Activated CD8-positive, alpha-beta memory T cell treated with anti-CD3 and anti-CD28 coated beads, Interleukin-2, amount 10 ng/mL, durations not matched to agents 7 days and 5 days (primary cell): ENCODE measurements around the gene C11orf91. TPM values are rescaled to one million over a fixed set of nuclear protein-coding genes. Genes with fewer than 3 reads are reported as not detected.
"Not testable (repeated sequence)": the region's sequence is repeated elsewhere in the genome, so short reads cannot be mapped to it uniquely, and the experiment has no call there.

Experiments used
- ATAC-seq: fragments of 150-1000 bp; cut with Tn5 transposase; one replicate; pipeline ENCODE4 v1.10.0; 2021; ENCODE audit warnings: moderate library complexity
- CTCF ChIA-PET: fragments of 350-600 bp; sonication (Branson Sonifier 250); formaldehyde crosslinking; loops from one replicate; lab custom pipeline; 2021; ENCODE audit warnings: antibody characterized with exemption; lab: Charles Lee
- DNase-seq: peaks from one replicate; pipeline ENCODE4 v3.0.0-alpha.2; 2020
- H3K27ac Mint-ChIP-seq: one replicate; pipeline ENCODE4 v1.8.0; 2021; ENCODE audit warnings: mild to moderate bottlenecking, mixed read lengths
- H3K27me3 Mint-ChIP-seq: one replicate; pipeline ENCODE4 v1.8.0; 2021; ENCODE audit warnings: mixed read lengths
- H3K36me3 Mint-ChIP-seq: one replicate; pipeline ENCODE4 v1.8.0; 2021; ENCODE audit warnings: mild to moderate bottlenecking, mixed read lengths
- H3K4me1 Mint-ChIP-seq: one replicate; pipeline ENCODE4 v1.8.0; 2021; ENCODE audit warnings: mixed read lengths
- H3K4me3 Mint-ChIP-seq: one replicate; pipeline ENCODE4 v1.8.0; 2021; ENCODE audit warnings: mild to moderate bottlenecking, moderate library complexity, mixed read lengths
- H3K9me3 Mint-ChIP-seq: one replicate; pipeline ENCODE4 v1.8.0; 2022; ENCODE audit warnings: low read depth, mixed read lengths
- total RNA-seq, 2 experiments: library from RNA; stranded (reverse); gene quantifications; one replicate each; pipeline ENCODE4 v1.2.3, GENCODE V29; 2021

C11orf91 gene
- total RNA-seq, 2 experiments from 2014 or later = not detected

DNA sequence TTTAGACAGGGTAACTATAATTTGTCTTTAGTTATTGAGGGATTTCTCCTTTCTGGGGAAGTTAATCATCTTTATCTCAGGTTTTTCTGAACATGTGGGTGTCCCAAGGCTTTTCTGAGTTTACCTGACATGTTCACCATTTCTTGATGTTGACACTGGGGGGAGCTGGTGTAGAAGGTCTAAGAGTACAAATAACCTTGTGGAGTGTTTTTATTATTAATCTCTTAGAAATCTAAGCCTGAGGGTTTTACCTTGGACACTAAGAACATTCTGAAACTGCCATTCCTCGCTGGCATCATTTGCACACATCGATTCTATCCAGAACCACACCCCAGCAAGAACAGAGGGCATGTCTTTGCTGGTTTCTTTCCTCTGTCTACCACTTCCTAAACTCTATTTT is 15.6 kb upstream of the C11orf91 start:
- Mint-ChIP-seq H3K27ac (no peak overlapping the region), H3K4me1 (peaks cover 11% of the 10 kb centered on the region), H3K4me3 (no peak overlapping the region), H3K36me3 (peaks cover 7% of the 10 kb centered on the region), H3K9me3 (no peaks in the 10 kb centered on the region), H3K27me3 (no peaks in the 10 kb centered on the region)
- CTCF ChIA-PET = interaction anchor here (0.6 to 2.9 kb wide), 10 partner anchors 10 to 125 kb away, joined by 3 to 25 read pairs (median 5); no protein-coding TSS in a partner anchor
- ATAC-seq = no peak
- DNase-seq = no peak

DNA sequence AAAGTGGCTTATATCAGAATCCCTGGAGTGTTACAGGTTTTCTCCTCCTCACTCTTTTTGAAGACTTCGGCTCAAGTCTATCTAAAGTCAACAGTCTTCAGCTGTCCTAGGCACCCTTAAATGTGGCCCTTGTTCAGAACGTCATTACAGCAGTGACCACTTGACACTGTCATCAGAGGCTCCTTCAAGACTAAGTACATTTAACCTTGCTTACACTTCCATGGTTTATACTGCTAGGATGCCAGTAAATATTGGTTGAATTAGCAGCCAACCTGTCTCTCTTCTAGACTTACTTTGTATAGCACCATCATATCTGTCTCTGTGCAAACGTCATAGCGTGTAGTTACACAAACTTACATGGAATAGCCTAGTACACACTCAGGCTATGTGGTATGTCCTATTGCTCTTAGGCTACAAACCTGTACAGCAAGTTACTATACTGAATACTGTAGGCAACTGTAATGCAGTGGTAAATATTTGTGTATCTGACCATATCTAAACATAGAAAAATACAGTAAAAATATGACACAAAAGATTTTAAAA is 13.3 kb upstream of the C11orf91 start:
- no peak for ATAC-seq
- H3K36me3 Mint-ChIP-seq = peaks cover 1% of the 10 kb centered on the region
- no peak overlapping the region for H3K27ac Mint-ChIP-seq
- no peaks in the 10 kb centered on the region for H3K27me3 Mint-ChIP-seq
- no peak for DNase-seq
- no peaks in the 10 kb centered on the region for H3K4me1 Mint-ChIP-seq
- H3K4me3 Mint-ChIP-seq = no peak overlapping the region
- CTCF ChIA-PET = interaction anchor here (0.8 to 1.2 kb wide), 3 partner anchors 21 to 283 kb away, joined by 3 to 5 read pairs (median 3); no protein-coding TSS in a partner anchor
- no peaks in the 10 kb centered on the region for H3K9me3 Mint-ChIP-seq

DNA sequence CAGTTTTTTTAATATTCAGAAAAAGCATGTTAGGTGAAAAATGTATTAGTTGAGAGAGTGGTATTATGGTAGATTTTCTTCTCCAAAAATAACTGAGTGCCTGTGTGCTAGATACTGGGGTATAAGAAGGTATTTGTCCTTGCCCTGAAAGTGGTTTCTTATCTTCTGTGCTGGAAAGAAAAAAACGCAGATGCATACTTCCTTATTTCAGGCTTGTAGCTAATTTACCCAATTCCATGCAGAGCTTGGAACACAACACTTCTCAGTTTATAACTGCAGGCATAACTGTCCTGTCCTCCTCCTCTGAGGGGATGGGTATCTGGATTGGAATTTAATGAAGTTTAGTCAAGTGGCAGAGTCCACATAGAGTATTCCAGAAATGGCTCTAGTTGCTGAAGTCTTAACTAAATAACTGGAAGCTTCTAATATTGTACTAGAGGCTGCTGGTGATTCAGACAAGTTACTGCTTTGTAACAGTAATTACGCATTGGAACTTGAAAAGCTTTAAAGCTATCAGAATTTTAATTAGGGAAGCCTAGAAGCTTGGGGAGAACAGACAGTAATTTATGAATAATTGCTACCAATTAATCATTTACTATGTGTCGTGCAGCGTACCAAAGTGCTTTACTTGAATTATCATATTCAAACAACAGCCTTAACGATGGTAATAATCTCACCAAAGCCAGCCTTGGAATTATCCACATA is 12.7 kb upstream of the C11orf91 start:
- ATAC-seq = no peak
- Mint-ChIP-seq H3K4me1 (no peaks in the 10 kb centered on the region), H3K9me3 (no peaks in the 10 kb centered on the region), H3K36me3 (peaks cover 4% of the 10 kb centered on the region), H3K4me3 (no peak overlapping the region), H3K27me3 (no peaks in the 10 kb centered on the region), H3K27ac (no peak overlapping the region)
- CTCF ChIA-PET = no interaction called here
- no peak for DNase-seq

DNA sequence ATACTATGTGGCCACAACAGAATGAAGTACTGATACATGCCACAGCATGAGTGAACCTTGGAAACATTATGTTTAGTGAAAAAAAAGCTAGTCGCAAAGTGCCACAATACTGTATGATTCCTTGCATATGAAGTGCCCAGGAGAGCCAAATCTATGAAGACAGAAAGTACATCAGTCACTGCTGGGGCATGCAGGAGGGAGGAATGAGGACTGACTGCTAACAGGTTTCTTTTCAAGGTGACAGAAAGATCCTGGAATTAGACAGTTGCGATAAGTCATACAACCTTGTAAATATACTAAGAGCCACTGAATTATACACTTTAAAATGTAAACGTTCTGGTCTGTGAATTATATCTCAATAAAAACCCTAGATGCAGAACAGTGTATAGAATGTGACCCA is 11.8 kb upstream of the C11orf91 start:
- no peak for ATAC-seq
- Mint-ChIP-seq H3K4me3 (no peak overlapping the region), H3K9me3 (no peaks in the 10 kb centered on the region), H3K4me1 (no peaks in the 10 kb centered on the region), H3K27me3 (no peaks in the 10 kb centered on the region), H3K27ac (no peak overlapping the region), H3K36me3 (peaks cover 4% of the 10 kb centered on the region)
- DNase-seq = no peak
- CTCF ChIA-PET = no interaction called here

DNA sequence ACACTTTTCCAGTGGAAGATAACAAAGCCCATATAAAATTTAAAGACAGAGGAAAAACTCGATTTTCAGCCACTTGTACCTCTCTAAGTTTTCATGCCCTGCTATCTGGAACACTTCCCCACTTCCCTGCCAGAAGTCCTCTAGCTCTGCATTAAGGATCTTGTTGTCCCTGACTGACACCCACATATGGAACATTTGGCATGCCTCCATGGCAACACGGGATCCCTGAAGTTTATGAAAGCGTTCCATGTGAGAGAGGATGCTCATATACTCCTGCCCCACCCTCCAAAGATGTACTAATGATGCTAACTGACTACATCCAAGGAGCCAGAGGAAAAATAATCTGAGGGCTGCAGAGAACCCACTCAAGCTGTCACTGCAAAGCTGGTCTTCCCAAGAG is 8.8 kb upstream of the C11orf91 start:
- ATAC-seq = no peak
- H3K36me3 Mint-ChIP-seq = peaks cover 4% of the 10 kb centered on the region

DNA sequence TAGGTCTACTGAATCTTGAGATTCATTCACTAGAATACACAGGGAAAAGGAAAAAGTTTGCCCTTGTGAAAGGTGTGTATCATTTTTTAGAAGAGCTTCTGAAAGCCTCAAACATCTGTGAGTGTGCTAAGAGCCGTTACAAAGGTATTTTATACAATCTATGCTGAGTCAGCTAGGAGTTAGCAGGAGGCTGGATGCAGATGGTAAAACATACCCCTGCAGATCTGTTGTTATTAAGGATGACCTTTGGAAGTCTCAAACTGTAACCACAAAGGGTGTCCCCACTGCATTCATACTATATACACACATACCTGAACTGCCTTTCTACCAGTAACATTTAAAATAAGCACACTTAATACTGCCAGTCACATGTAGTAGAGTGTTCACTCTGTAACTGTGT is 8.4 kb upstream of the C11orf91 start:
- Mint-ChIP-seq H3K27me3 (no peaks in the 10 kb centered on the region), H3K9me3 (no peaks in the 10 kb centered on the region), H3K36me3 (peaks cover 4% of the 10 kb centered on the region), H3K27ac (no peak overlapping the region), H3K4me3 (no peak overlapping the region), H3K4me1 (peaks cover 11% of the 10 kb centered on the region)
- CTCF ChIA-PET = interaction anchor here (0.8 kb wide), 1 partner anchor 288 kb away, joined by 3 read pairs; no protein-coding TSS in a partner anchor
- no peak for ATAC-seq
- no peak for DNase-seq

More for the DNA sequence above, 8.8 kb upstream of the C11orf91 start:
- no peak for DNase-seq
- Mint-ChIP-seq H3K27ac (no peak overlapping the region), H3K9me3 (no peaks in the 10 kb centered on the region), H3K4me3 (no peak overlapping the region), H3K4me1 (peaks cover 11% of the 10 kb centered on the region), H3K27me3 (no peaks in the 10 kb centered on the region)
- CTCF ChIA-PET = interaction anchor here (0.8 kb wide), 1 partner anchor 287 kb away, joined by 3 read pairs; no protein-coding TSS in a partner anchor

DNA sequence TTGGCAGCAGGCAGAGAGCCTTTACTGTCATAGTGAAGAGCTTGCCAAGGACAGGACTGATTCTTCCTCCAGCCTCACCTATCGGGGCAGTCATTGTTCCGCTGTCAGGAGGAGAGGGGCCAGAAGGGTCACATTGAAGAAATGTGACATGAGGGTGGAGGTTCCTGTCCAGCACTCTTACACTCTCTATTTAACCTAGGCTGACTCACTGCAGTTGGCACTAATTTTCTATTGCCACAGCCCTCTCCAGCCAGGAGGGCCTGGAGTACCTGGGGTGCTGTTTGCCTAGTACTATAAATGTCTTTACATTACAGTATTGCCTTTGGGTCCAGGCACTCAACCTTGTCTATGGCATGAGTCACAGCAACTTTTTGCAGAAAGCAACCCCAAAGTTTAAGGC is 7.2 kb upstream of the C11orf91 start:
- ATAC-seq, H3K27me3 Mint-ChIP-seq, H3K36me3 Mint-ChIP-seq, H3K27ac Mint-ChIP-seq, H3K4me3 Mint-ChIP-seq, DNase-seq, H3K9me3 Mint-ChIP-seq: not testable (repeated sequence)
- H3K4me1 Mint-ChIP-seq = peaks cover 11% of the 10 kb centered on the region
- CTCF ChIA-PET = interaction anchor here (1.2 to 3.4 kb wide), 2 partner anchors 9 to 25 kb away, joined by 3 to 14 read pairs; no protein-coding TSS in a partner anchor

DNA sequence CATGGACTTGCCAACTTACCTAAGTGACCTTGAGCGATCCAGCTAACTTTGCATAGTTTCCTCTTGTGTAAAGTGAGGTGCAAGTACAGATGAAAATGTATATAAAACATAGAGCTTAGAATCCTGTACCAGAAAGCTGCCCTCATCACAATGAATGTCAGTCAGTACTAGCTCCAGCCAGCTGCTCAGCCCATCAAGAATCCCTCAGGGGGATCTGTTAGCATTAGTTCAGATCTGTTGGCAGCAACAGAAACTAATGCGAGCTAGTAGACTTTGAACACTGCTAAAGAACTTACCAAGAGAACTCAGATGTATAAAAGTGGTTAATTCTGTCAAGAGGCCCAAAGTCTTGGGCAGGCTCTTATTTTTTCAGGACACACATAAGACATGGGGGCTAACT is 6.3 kb upstream of the C11orf91 start:
- CTCF ChIA-PET = interaction anchor here (0.9 to 3.4 kb wide), 4 partner anchors 10 to 281 kb away, joined by 3 to 14 read pairs (median 4); no protein-coding TSS in a partner anchor
- Mint-ChIP-seq H3K27ac (no peak overlapping the region), H3K4me3 (no peak overlapping the region)

DNA sequence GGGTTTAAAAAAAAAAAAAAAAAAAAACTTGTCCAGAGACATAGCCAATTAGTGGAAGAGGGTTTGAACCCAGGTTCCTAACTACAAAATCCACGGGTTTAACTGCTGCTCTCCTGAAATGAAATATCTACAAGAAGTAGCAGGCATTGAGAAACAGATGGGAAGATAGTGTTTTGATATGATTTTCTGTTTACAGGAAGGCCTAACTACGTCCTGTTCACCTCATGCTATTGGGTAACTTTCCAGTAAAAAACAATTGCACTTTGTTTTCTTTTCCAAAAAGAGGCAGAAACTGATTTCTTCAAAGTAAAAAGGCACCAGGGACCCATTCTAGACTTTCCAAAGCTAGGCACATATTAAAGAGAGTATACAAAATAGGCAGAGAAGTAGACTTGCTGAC is 5.9 kb upstream of the C11orf91 start:
- H3K36me3 Mint-ChIP-seq = peaks cover 4% of the 10 kb centered on the region
- no peak overlapping the region for H3K27ac Mint-ChIP-seq
- ATAC-seq (no peak), DNase-seq (no peak)
- H3K4me1 Mint-ChIP-seq = peaks cover 12% of the 10 kb centered on the region
- peaks cover 4% of the 10 kb centered on the region for H3K27me3 Mint-ChIP-seq
- CTCF ChIA-PET = interaction anchor here (0.9 to 3.4 kb wide), 4 partner anchors 10 to 281 kb away, joined by 3 to 14 read pairs (median 4); no protein-coding TSS in a partner anchor
- no peak overlapping the region for H3K4me3 Mint-ChIP-seq
- H3K9me3 Mint-ChIP-seq = no peaks in the 10 kb centered on the region

More for the DNA sequence above, 6.3 kb upstream of the C11orf91 start:
- Mint-ChIP-seq H3K36me3 (peaks cover 4% of the 10 kb centered on the region), H3K9me3 (no peaks in the 10 kb centered on the region), H3K4me1 (peaks cover 11% of the 10 kb centered on the region), H3K27me3 (peaks cover 2% of the 10 kb centered on the region)
- DNase-seq (no peak), ATAC-seq (no peak)

DNA sequence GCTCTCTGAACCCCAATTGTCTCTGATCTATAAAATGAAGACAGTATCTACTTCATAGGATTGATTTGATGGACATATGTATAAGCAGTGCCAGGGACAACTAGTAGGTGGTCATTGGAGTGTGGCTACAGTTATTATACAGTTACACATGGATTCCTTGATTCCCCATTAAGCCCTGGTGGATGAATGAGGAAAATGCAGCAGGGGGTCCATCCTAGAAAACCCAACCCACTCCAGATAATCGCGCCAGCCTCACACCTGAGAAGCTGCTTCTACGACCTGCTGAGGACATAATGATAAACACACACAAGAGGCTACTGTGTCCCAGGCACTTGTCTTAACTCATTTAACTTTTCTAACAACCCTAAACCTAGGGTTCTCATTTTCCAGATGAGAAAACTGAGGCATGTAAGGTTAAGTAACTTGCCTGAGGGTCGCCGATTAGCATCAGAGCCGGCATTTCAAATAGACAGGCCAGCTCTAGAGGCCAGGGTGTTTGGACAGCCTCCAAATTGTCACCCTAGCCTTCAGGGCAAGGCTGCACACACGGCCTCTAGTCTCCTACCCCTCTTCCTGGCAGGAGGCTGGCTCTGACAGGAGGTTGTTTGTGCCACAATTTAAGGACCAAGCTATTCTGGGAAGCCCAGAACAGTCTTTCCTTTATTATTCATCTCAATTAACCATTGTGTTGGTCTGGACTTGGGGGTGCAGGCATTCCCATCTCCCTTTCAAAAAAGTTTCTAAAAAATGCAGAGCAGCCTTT is 3.8 kb upstream of the C11orf91 start:
- no peak for ATAC-seq
- Mint-ChIP-seq H3K27me3 (peaks cover 7% of the 10 kb centered on the region), H3K4me3 (no peak overlapping the region)

DNA sequence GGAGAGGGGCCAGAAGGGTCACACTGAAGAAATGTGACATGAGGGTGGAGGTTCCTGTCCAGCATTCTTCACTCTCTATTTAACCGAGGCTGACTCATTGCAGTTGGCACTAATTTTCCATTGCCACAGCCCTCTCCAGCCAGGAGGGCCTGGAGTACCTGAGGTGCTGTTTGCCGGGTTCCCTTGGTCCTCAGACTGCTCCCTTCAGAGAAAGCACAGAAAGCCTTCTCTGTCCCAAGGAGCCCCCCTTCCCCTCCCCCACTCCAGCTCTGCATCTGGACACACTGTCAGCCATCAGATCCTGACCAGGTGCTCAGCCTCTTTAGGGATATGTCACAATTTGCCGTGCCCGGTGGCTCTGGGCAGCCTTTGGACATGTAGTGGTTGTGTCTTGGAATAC is 3.2 kb upstream of the C11orf91 start:
- no peak for DNase-seq
- Mint-ChIP-seq H3K36me3 (peaks cover 2% of the 10 kb centered on the region), H3K4me3 (no peak overlapping the region), H3K9me3 (no peaks in the 10 kb centered on the region), H3K27ac (no peak overlapping the region), H3K4me1 (peaks cover 24% of the 10 kb centered on the region), H3K27me3 (peaks cover 10% of the 10 kb centered on the region)
- ATAC-seq = no peak
- CTCF ChIA-PET = no interaction called here

More for the DNA sequence above, 3.8 kb upstream of the C11orf91 start:
- no peak for DNase-seq
- CTCF ChIA-PET = interaction anchor here (1.6 to 3.4 kb wide), 2 partner anchors 10 to 12 kb away, joined by 3 to 14 read pairs; no protein-coding TSS in a partner anchor
- no peak overlapping the region for H3K27ac Mint-ChIP-seq
- peaks cover 4% of the 10 kb centered on the region for H3K36me3 Mint-ChIP-seq
- H3K4me1 Mint-ChIP-seq = peaks cover 24% of the 10 kb centered on the region
- H3K9me3 Mint-ChIP-seq = no peaks in the 10 kb centered on the region

DNA sequence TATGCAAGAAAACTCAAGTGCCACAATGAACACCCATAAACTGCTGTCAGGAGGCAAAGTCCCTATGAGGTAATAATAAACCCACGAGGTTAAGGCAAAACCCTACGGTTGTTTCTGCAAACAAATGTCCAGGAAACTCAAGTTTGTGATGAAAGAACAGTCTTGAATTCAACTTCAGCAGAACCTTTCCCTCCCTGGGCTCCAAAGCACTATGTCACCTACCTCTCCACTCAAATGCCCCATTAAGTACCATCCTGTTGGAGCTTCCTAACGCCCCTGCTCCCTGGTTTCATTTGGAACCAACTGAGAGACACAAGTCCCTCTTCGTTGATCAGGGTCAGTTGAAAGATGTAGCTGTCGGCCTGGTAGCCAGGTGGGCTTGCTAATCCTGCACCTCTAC is 2.6 kb upstream of the C11orf91 start:
- Mint-ChIP-seq H3K4me1 (peaks cover 24% of the 10 kb centered on the region), H3K36me3 (no peaks in the 10 kb centered on the region), H3K4me3 (no peak overlapping the region), H3K27me3 (peaks cover 13% of the 10 kb centered on the region), H3K27ac (no peak overlapping the region), H3K9me3 (no peaks in the 10 kb centered on the region)
- ATAC-seq (no peak), DNase-seq (no peak)
- CTCF ChIA-PET = no interaction called here
